NCI-H128 (cell line): ENCODE data around the gene KAZN.

Experiments used
- DNase-seq: peaks from one replicate; lab custom pipeline; 2025; ENCODE audit not compliant: unreplicated experiment; lab: John Stamatoyannopoulos, UW

The KAZN gene

DNA sequence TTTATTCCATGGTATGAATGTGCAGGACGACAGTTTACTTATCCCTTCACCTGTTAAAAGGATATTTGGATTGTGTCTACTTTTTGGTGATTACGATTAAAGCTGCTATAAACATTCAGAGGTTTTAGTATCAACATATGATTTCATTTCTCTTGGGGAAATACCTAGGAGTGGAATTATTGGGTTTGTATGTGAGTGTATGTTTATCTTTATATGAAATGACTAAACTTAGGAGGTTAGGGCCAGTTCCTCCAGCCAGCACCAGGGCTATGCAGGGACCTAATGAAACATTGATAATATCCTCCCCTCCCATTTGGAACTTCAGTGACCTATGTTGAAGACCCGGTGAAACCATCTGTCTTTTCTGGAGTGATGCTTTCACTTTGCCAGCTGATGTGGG, 568.9 kb downstream of the KAZN start:
- DNase-seq, result no peak
